ENCODE measurements around the gene WIZ.

The WIZ gene, protein sequence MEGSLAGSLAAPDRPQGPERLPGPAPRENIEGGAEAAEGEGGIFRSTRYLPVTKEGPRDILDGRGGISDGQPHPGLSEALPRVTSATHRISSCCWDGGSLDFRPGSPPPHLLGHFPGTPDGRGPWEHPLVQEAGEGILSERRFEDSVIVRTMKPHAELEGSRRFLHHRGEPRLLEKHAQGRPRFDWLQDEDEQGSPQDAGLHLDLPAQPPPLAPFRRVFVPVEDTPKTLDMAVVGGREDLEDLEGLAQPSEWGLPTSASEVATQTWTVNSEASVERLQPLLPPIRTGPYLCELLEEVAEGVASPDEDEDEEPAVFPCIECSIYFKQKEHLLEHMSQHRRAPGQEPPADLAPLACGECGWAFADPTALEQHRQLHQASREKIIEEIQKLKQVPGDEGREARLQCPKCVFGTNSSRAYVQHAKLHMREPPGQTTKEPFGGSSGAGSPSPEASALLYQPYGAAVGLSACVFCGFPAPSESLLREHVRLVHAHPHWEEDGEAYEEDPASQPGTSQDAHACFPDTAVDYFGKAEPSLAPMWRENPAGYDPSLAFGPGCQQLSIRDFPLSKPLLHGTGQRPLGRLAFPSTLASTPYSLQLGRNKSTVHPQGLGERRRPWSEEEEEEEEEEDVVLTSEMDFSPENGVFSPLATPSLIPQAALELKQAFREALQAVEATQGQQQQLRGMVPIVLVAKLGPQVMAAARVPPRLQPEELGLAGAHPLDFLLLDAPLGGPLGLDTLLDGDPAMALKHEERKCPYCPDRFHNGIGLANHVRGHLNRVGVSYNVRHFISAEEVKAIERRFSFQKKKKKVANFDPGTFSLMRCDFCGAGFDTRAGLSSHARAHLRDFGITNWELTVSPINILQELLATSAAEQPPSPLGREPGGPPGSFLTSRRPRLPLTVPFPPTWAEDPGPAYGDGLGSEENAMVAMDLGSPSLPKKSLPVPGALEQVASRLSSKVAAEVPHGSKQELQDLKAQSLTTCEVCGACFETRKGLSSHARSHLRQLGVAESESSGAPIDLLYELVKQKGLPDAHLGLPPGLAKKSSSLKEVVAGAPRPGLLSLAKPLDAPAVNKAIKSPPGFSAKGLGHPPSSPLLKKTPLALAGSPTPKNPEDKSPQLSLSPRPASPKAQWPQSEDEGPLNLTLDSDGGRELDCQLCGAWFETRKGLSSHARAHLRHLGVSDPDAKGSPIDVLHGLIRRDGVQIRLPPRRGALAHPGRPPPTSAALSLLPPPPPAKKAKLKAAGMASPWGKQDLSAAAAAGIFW (N-terminal part only)

DNA sequence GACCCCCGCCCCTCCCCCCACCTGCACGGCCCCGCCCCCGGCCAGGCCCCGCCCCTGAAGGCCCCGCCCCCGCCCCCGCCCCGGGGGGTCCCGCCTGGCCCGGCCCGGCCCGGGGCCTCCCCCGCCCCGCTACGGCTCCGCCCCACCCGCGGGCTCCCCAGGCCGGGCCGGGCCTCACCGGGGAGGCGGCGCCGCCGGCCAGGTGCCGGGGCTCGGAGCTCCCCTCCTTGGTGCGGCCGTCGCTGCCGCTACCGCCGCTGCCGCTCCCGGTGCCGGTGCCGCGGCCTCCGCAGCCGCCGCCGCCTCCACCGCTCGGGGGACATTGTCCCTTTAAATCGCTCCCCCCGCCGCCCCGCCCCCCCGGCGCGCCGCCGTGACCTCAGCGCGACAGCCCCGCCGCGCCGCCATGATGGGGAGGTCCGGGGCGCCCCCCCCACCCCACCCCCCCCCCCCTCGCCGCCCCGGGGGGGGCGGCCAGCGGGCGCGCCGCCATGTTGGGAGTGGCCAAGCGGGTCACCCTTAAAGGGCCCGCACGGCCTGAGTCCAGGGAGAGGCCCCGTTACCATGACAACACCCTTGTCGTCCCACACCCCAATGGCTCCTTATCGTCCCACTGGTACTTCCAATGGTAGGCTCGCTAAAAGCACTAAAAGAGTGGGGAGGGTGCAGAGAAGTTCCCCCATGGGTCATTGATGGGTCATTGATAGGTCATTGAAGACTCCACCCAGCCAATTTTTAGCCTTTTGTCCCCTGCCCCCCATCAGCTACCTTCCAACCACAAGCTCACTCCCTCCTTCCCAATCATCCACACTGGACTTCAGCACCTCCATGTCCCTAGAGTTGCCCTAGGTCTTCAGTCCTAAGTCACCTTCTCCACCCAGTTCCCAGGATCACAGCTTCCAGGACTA is at the start of gene WIZ:
Gene WIZ (minus strand): TSS at position 337 of the 908 bp plus-strand sequence. CDS start 1,649 bp downstream, outside the sequence.
- TF ChIP-seq, protein P1, sequence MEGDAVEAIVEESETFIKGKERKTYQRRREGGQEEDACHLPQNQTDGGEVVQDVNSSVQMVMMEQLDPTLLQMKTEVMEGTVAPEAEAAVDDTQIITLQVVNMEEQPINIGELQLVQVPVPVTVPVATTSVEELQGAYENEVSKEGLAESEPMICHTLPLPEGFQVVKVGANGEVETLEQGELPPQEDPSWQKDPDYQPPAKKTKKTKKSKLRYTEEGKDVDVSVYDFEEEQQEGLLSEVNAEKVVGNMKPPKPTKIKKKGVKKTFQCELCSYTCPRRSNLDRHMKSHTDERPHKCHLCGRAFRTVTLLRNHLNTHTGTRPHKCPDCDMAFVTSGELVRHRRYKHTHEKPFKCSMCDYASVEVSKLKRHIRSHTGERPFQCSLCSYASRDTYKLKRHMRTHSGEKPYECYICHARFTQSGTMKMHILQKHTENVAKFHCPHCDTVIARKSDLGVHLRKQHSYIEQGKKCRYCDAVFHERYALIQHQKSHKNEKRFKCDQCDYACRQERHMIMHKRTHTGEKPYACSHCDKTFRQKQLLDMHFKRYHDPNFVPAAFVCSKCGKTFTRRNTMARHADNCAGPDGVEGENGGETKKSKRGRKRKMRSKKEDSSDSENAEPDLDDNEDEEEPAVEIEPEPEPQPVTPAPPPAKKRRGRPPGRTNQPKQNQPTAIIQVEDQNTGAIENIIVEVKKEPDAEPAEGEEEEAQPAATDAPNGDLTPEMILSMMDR (IDR thresholded peaks at IDR 0.05; ENCODE audit: low read depth, low read length, missing control alignments): no peak
- Histone ChIP-seq H3K27ac (peak within 1 kb of the TSS; percentile 51), H3K4me3 (ENCODE audit: low read depth, low read length) (peak within 1 kb of the TSS; percentile 66), H3K27me3 (replicated peaks) (no peaks in the 10 kb centered on the region), H3K36me3 (replicated peaks) (no peaks in the 10 kb centered on the region)
- DNase-seq: peak; percentile 70
- in situ Hi-C loops (cut with HindIII; ENCODE audit: low pct_ligation_motif_present, low sequenced_read_pairs): no loop called here

DNA sequence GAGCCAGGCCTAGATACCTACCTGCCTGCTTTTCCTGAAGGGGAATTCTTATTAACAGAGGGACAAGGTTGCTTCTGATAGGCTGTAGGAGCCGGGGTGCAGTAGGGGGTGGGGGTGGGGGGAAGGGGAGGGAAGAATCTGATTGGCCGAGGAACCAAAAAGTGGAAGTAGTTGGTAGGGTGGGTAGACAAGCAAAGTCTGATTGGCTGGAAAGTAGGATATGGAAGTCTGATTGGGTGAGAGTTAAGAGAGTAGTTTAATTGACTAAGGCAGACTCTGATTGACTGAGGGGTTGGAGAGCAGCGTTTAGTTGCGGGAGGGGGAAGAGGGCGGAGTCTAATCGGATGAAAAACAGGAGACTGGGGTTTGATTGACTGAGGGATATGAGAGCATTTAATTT is 49.2 kb upstream of the WIZ start:
- Histone ChIP-seq H3K27me3 (replicated peaks) (no peaks in the 10 kb centered on the region), H3K27ac (no peak overlapping the region), H3K36me3 (replicated peaks) (no peaks in the 10 kb centered on the region), H3K4me3 (ENCODE audit: low read depth, low read length) (no peak overlapping the region)
- TF ChIP-seq, protein P1 (IDR thresholded peaks at IDR 0.05; ENCODE audit: low read depth, low read length, missing control alignments): no peak
- DNase-seq: no peak
- in situ Hi-C loops (cut with HindIII; ENCODE audit: low pct_ligation_motif_present, low sequenced_read_pairs): no loop called here

DNA sequence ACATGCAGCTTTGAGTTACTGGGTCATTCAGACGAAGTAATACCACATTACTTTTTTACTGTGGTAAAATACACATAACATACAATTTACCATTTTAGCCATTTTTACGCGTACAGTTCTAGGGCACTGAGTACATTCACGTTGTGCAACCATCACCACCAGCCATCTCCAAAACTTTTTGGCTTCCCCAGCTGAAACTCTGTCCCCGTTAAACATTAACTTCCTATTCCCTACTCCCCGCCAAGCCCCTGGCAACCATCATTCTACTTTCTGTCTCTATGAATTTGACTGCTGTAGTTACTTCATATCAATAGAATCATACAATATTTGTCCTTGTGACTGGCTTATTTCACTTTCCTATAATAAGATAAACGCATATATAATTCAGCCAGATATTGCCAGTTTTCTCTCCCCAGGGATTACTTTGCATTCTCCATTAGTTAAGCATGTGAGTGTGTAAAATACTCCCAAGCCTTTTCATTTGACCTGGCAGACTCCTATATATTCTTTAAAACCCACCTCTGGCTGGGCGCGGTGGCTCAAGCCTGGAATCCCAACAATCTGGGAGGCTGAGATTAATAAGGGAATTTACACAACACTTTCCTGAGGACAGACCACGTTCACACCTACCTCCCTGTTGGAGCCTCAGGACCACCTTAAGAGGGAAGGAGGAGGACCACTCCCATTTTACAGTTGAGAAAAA is 48.6 kb upstream of the WIZ start:
- Histone ChIP-seq H3K27me3 (replicated peaks) (no peaks in the 10 kb centered on the region), H3K4me3 (ENCODE audit: low read depth, low read length) (no peak overlapping the region), H3K36me3 (replicated peaks) (no peaks in the 10 kb centered on the region), H3K27ac (no peak overlapping the region)
- TF ChIP-seq, protein P1 (IDR thresholded peaks at IDR 0.05; ENCODE audit: low read depth, low read length, missing control alignments): no peak
- in situ Hi-C loops (cut with HindIII; ENCODE audit: low pct_ligation_motif_present, low sequenced_read_pairs): no loop called here
- no peak for DNase-seq

DNA sequence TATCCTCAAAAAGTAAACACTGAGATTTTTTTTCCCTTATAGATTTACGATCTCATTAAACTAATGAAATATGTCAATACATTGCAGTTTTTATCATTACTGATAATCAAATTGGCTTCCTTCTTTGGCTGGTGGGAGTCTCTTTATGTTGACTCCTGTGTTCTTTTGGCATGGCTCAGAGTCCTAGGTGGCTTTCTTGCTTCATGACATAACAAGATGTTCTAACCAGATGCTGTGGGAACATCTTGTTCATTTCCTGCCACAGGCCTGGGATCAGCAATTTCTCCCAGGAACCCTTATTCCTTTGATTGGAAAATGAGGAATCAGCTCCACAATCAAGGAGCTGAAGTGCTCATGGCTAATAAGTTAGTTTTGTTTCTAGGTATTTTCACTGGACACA is 45.4 kb upstream of the WIZ start:
- in situ Hi-C loops (cut with HindIII; ENCODE audit: low pct_ligation_motif_present, low sequenced_read_pairs): no loop called here
- Histone ChIP-seq H3K27me3 (replicated peaks) (no peaks in the 10 kb centered on the region), H3K36me3 (replicated peaks) (no peaks in the 10 kb centered on the region), H3K27ac (no peak overlapping the region), H3K4me3 (ENCODE audit: low read depth, low read length) (no peak overlapping the region)
- TF ChIP-seq, protein P1 (IDR thresholded peaks at IDR 0.05; ENCODE audit: low read depth, low read length, missing control alignments): no peak
- DNase-seq: no peak

Measured in brain microvascular endothelial cell (primary cell).